CD4-positive, CD25-positive, alpha-beta regulatory T cell (primary cell): ENCODE measurements around the gene CD52. TPM values are rescaled to one million over a fixed set of nuclear protein-coding genes. Genes with fewer than 3 reads are reported as not detected.
A peak's percentile ranks its signal among the peaks of the same experiment; 100 is the strongest.

Experiments
- ATAC-seq, 2 donors: fragments of 150-1000 bp; cut with Tn5 transposase; one replicate each; pipeline ENCODE4 v1.10.0; 2021; ENCODE audit warnings: low read depth in 2 of 2, moderate number of reproducible peaks in 2 of 2, moderate library complexity in 1 of 2
- DNase-seq, 3 donors: peaks; one replicate each; pipeline versions ENCODE4 v3.0.0 to v3.0.0-alpha.2; 2012 to 2022; ENCODE audit warnings: mixed read lengths in 1 of 3
- H3K27ac ChIP-seq: one replicate; pipeline ENCODE4 v1.7.0; 2013; ENCODE audit warnings: mild to moderate bottlenecking, low read length; ENCODE audit not compliant: insufficient read depth, poor library complexity, severe bottlenecking
- H3K27me3 ChIP-seq: one replicate; pipeline ENCODE4 v1.7.0; 2013; ENCODE audit warnings: low read length; ENCODE audit not compliant: control insufficient read depth, insufficient read depth
- H3K36me3 ChIP-seq: one replicate; pipeline ENCODE4 v1.7.0; 2013; ENCODE audit warnings: mild to moderate bottlenecking, low read length, moderate library complexity; ENCODE audit not compliant: control insufficient read depth, insufficient read depth
- H3K4me1 ChIP-seq: 2 replicates; pipeline ENCODE4 v1.7.0; 2013; ENCODE audit warnings: mild to moderate bottlenecking, low read length; ENCODE audit not compliant: insufficient read depth, control insufficient read depth, poor library complexity, severe bottlenecking
- H3K4me3 ChIP-seq: one replicate; pipeline ENCODE4 v1.7.0; 2013; ENCODE audit warnings: low read depth, mild to moderate bottlenecking, low read length, moderate library complexity
- H3K9me3 ChIP-seq, 2 experiments: 1 replicate in 1 of 2; 2 replicates in 1 of 2; pipeline ENCODE4 v1.7.0; 2013; ENCODE audit warnings: low read length in 2 of 2, mild to moderate bottlenecking in 1 of 2, moderate library complexity in 1 of 2; ENCODE audit not compliant: control insufficient read depth in 2 of 2
- H3K27ac Mint-ChIP-seq, 3 donors: one replicate each; pipeline ENCODE4 v1.8.0; 2020 to 2022; ENCODE audit warnings: mild to moderate bottlenecking in 3 of 3, mixed read lengths in 3 of 3, moderate library complexity in 2 of 3
- H3K27me3 Mint-ChIP-seq: one replicate; pipeline ENCODE4 v1.8.0; 2022; ENCODE audit warnings: mild to moderate bottlenecking, mixed read lengths
- H3K36me3 Mint-ChIP-seq: one replicate; pipeline ENCODE4 v1.8.0; 2020; ENCODE audit warnings: mixed read lengths
- H3K4me1 Mint-ChIP-seq, 4 donors: one replicate each; pipeline ENCODE4 v1.8.0; 2020 to 2022; ENCODE audit warnings: mixed read lengths in 4 of 4, mild to moderate bottlenecking in 1 of 4
- H3K4me3 Mint-ChIP-seq, 4 donors: one replicate each; pipeline ENCODE4 v1.8.0; 2020 to 2022; ENCODE audit warnings: mild to moderate bottlenecking in 4 of 4, mixed read lengths in 4 of 4, moderate library complexity in 3 of 4
- H3K9me3 Mint-ChIP-seq, 7 donors: one replicate each; pipeline ENCODE4 v1.8.0; 2020 to 2022; ENCODE audit warnings: mixed read lengths in 7 of 7, mild to moderate bottlenecking in 3 of 7, moderate library complexity in 2 of 7
- polyA plus RNA-seq, 4 donors: library from polyadenylated mRNA; unstranded; fragments of 300-500 nt; fragmentation: Illumina TruSeq; gene quantifications; one replicate each; pipeline ENCODE4 v1.2.3, GENCODE V29; 2021
- total RNA-seq: library from RNA; stranded (reverse); gene quantifications from one replicate; pipeline ENCODE4 v1.2.3, GENCODE V29; 2022

Gene CD52
- total and polyA plus RNA-seq, 5 donors from 2014 or later: 1,528 to 12,173 (median 9,866) TPM

- Histone ChIP-seq H3K36me3 (peaks cover 21% of the 10 kb centered on the region), H3K4me3 (no peak overlapping the region), H3K9me3 (no peaks in the 10 kb centered on the region), H3K27me3 (no peaks in the 10 kb centered on the region), H3K4me1 (peaks cover 67% of the 10 kb centered on the region), H3K27ac (peak overlapping the region; percentile 93)
- Mint-ChIP-seq H3K9me3 (no peaks in the 10 kb centered on the region), H3K27ac (peak overlapping the region; percentile 82 to 99 (median 90)), H3K27me3 (no peaks in the 10 kb centered on the region), H3K4me3 (peak overlapping the region in 1 of 4 donors; percentile 88), H3K4me1 (peaks cover 14 to 60% (median 41%) of the 10 kb centered on the region in 4 donors), H3K36me3 (peaks cover 24% of the 10 kb centered on the region)
- DNase-seq: no peak
- no peak for ATAC-seq
Measured at GRCh38 chr1:26277261-26277661, 40.5 kb upstream of the CD52 start.

DNA sequence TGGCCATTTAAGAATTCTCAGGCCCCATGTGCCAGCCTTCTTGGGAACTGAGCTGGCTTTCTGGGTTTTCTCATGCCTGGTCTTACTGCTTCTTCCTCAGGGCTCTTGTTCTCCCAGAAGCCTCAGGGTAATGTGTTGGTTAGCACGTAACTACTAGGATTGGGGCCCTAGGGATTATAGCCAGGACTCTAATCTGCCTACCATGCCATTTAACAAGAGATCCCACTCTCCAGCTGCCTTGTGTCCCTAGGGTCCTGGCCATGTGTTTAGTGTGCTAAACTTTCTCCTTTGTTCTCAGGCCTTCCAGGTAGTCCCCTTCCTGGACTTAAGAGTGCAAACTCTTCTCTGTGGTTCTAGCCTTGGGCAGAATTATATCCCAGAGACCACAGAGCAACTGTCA lies 40.0 kb upstream of the CD52 start:
- no peak for ATAC-seq

GRCh38 chr1:26278303-26278702 lies 39.5 kb upstream of the CD52 start:
- Histone ChIP-seq H3K4me1 (peaks cover 78% of the 10 kb centered on the region), H3K36me3 (peaks cover 22% of the 10 kb centered on the region), H3K9me3 (no peaks in the 10 kb centered on the region), H3K27ac (peak overlapping the region; percentile 93), H3K4me3 (no peak overlapping the region), H3K27me3 (no peaks in the 10 kb centered on the region)
- DNase-seq (no peak), ATAC-seq (no peak)
- no peaks in the 10 kb centered on the region for H3K9me3 Mint-ChIP-seq
- H3K4me3 Mint-ChIP-seq: peak overlapping the region; percentile 27 to 93 (median 92)
- peak overlapping the region; percentile 82 to 99 (median 90) for H3K27ac Mint-ChIP-seq
- H3K4me1 Mint-ChIP-seq: peaks cover 14 to 70% (median 50%) of the 10 kb centered on the region in 4 donors
- H3K36me3 Mint-ChIP-seq: peaks cover 20% of the 10 kb centered on the region
- H3K27me3 Mint-ChIP-seq: no peaks in the 10 kb centered on the region

More for the DNA sequence above, 40.0 kb upstream of the CD52 start:
- H3K4me1 ChIP-seq: peaks cover 72% of the 10 kb centered on the region
- Mint-ChIP-seq H3K36me3 (peaks cover 22% of the 10 kb centered on the region), H3K27ac (peak overlapping the region; percentile 82 to 99 (median 90)), H3K4me3 (peak overlapping the region in 2 of 4 donors; percentile 88 to 93), H3K27me3 (no peaks in the 10 kb centered on the region), H3K4me1 (peaks cover 14 to 64% (median 44%) of the 10 kb centered on the region in 4 donors), H3K9me3 (no peaks in the 10 kb centered on the region)
- H3K4me3 ChIP-seq: no peak overlapping the region
- H3K9me3 ChIP-seq: no peaks in the 10 kb centered on the region
- DNase-seq: no peak
- H3K36me3 ChIP-seq: peaks cover 21% of the 10 kb centered on the region
- H3K27ac ChIP-seq: peak overlapping the region; percentile 93
- no peaks in the 10 kb centered on the region for H3K27me3 ChIP-seq

- ATAC-seq (no peak), DNase-seq (peak in 2 of 3 donors; percentile 29 to 43)
- H3K27me3 Mint-ChIP-seq: no peaks in the 10 kb centered on the region
- Histone ChIP-seq H3K4me1 (peaks cover 83% of the 10 kb centered on the region), H3K27ac (peak overlapping the region; percentile 93), H3K36me3 (peaks cover 21% of the 10 kb centered on the region), H3K9me3 (no peaks in the 10 kb centered on the region), H3K27me3 (no peaks in the 10 kb centered on the region), H3K4me3 (peak overlapping the region; percentile 90)
- no peaks in the 10 kb centered on the region for H3K9me3 Mint-ChIP-seq
- H3K4me3 Mint-ChIP-seq: peak overlapping the region; percentile 91 to 96 (median 93)
- H3K4me1 Mint-ChIP-seq: peaks cover 14 to 76% (median 54%) of the 10 kb centered on the region in 4 donors
- peaks cover 23% of the 10 kb centered on the region for H3K36me3 Mint-ChIP-seq
- peak overlapping the region; percentile 82 to 99 (median 92) for H3K27ac Mint-ChIP-seq
Measured at GRCh38 chr1:26278724-26279455, 38.9 kb upstream of the CD52 start.

- H3K27ac Mint-ChIP-seq: peak within 1 kb of the TSS; percentile 82 to 99 (median 95)
- H3K27me3 Mint-ChIP-seq: no peaks in the 10 kb centered on the region
- H3K27me3 ChIP-seq: no peaks in the 10 kb centered on the region
- no peaks in the 10 kb centered on the region for H3K9me3 Mint-ChIP-seq
- peaks cover 92% of the 10 kb centered on the region for H3K4me1 ChIP-seq
- peak within 1 kb of the TSS; percentile 93 for H3K27ac ChIP-seq
- peaks cover 22% of the 10 kb centered on the region for H3K36me3 Mint-ChIP-seq
- H3K36me3 ChIP-seq: peaks cover 21% of the 10 kb centered on the region
- H3K4me3 ChIP-seq: peak within 1 kb of the TSS; percentile 90
- DNase-seq (peak; percentile 82 to 92 (median 87)), ATAC-seq (peak; percentile 61 to 67)
- no peaks in the 10 kb centered on the region for H3K9me3 ChIP-seq
- peak within 1 kb of the TSS; percentile 91 to 96 (median 93) for H3K4me3 Mint-ChIP-seq
- H3K4me1 Mint-ChIP-seq: peaks cover 16 to 84% (median 56%) of the 10 kb centered on the region in 4 donors
Measured at GRCh38 chr1:26279456-26280332, 38.1 kb upstream of the CD52 start, which contains the start of gene SH3BGRL3. SH3BGRL3 (plus strand) TSS chr1:26280086; CDS start chr1:26280156, 70 bp downstream.

GRCh38 chr1:26280333-26281042 lies 37.3 kb upstream of the CD52 start:
- H3K4me3 ChIP-seq: peak overlapping the region; percentile 77
- H3K4me1 ChIP-seq: peaks cover 97% of the 10 kb centered on the region
- ATAC-seq: no peak
- DNase-seq: peak in 2 of 3 donors; percentile 19 to 40
- no peaks in the 10 kb centered on the region for H3K27me3 ChIP-seq
- H3K4me3 Mint-ChIP-seq: peak overlapping the region; percentile 91 to 96 (median 93)
- H3K36me3 ChIP-seq: peaks cover 18% of the 10 kb centered on the region
- H3K27me3 Mint-ChIP-seq: no peaks in the 10 kb centered on the region
- peak overlapping the region; percentile 82 to 95 (median 92) for H3K27ac Mint-ChIP-seq
- H3K9me3 Mint-ChIP-seq: no peaks in the 10 kb centered on the region
- peaks cover 18 to 90% (median 60%) of the 10 kb centered on the region in 4 donors for H3K4me1 Mint-ChIP-seq
- peaks cover 25% of the 10 kb centered on the region for H3K36me3 Mint-ChIP-seq
- H3K27ac ChIP-seq: peak overlapping the region; percentile 93
- H3K9me3 ChIP-seq: no peaks in the 10 kb centered on the region
